GM23248 (cell line): ENCODE measurements around the gene BRD2.

ENCODE experiments used
- EZH2 ChIP-seq: fragments of 200-600 bp; sonication (generic); IDR thresholded peaks from 2 replicates; pipeline ENCODE4 v1.6.1; 2018; ENCODE audit warnings: antibody characterized with exemption, mild to moderate bottlenecking; ENCODE audit not compliant: insufficient read depth, poor library complexity, severe bottlenecking
- EZH2phosphoT487 ChIP-seq: fragments of 200-600 bp; sonication (generic); IDR thresholded peaks from 2 replicates; pipeline ENCODE4 v1.6.1; 2018; ENCODE audit warnings: antibody characterized with exemption, moderate library complexity, mild to moderate bottlenecking, low read depth; ENCODE audit not compliant: insufficient read depth

- TF ChIP-seq EZH2 (no peak), EZH2phosphoT487 (no peak)
These were observed 16.4 kb downstream of the BRD2 start for GRCh38 chr6:32984622-32985389.
